C4-2B (cell line): ENCODE data around the gene TIMM44.

Experiments
- CTCF ChIP-seq: fragments of 450-650 bp; conservative IDR thresholded peaks from 2 replicates; pipeline ENCODE4 v1.5.1; 2017; ENCODE audit warnings: mild to moderate bottlenecking
- ZFX ChIP-seq: fragments of 450-650 bp; IDR thresholded peaks from 2 replicates; pipeline ENCODE4 v1.6.1; 2017

GRCh38 chr19:7912697-7913564 lies 30.5 kb downstream of the TIMM44 start:
- TF ChIP-seq CTCF (no peak), ZFX (no peak)
